K562 (cell line): ENCODE results near the gene EGFL7. TPM values are rescaled to one million over a fixed set of nuclear protein-coding genes. Genes with fewer than 3 reads are reported as not detected.

Experiments
- ATAC-seq: fragments of 200-7000 bp; cut with Tn5 transposase; 3 replicates; pipeline ENCODE4 v1.9.1; 2020; ENCODE audit warnings: moderate library complexity
- BruUV-seq: library from RNA; stranded (reverse); fragments of 400-500 nt; replicated peaks from 2 replicates; lab custom pipeline; 2021; lab: Mats Ljungman, UMichigan
- CTCF ChIA-PET: fragments of 300-600 bp; formaldehyde crosslinking; extraction: SDS; loops from one replicate; lab custom pipeline; 2021; ENCODE audit warnings: low intra/inter-chr PET ratio; lab: Yijun Ruan, JAX
- POLR2A ChIA-PET: fragments of 300-600, 350-650 bp; sonication (Branson Sonifier 250); formaldehyde crosslinking; extraction: SDS; loops from one replicate; lab custom pipeline; 2021; ENCODE audit warnings: antibody characterized with exemption, inconsistent platforms; lab: Yijun Ruan, JAX
- DNase-seq, 4 experiments: peaks; one replicate each; pipeline versions ENCODE4 v3.0.0 to v3.0.0-alpha.2; 2011 to 2018; ENCODE audit warnings: low spot score in 3 of 4, mixed read lengths in 3 of 4; ENCODE audit errors: extremely low read depth in 1 of 4
- FAIRE-seq: peaks from 2 replicates; lab custom pipeline; 2011; peaks lifted over from hg19 to GRCh38; lab: Jason Lieb, UNC
- H2AFZ ChIP-seq: 2 replicates; pipeline ENCODE4 v1.6.0; 2011; ENCODE audit warnings: low read depth, low read length, control low read depth, inconsistent platforms
- H3K27ac ChIP-seq: fragments of 200-600 bp; 3 replicates; pipeline ENCODE4 v1.8.0; 2011; ENCODE audit warnings: low read depth, mild to moderate bottlenecking, control low read depth, inconsistent platforms, low read length, moderate library complexity, mixed read lengths; ENCODE audit errors: extremely low read depth
- H3K27me3 ChIP-seq, 2 experiments: fragments of 300-600 bp in 1 of 2; 2 replicates in 1 of 2; 3 replicates in 1 of 2; pipeline versions ENCODE4 v1.6.0 to v1.8.0; 2011; ENCODE audit warnings: inconsistent platforms in 2 of 2, low read length in 2 of 2, mild to moderate bottlenecking in 1 of 2, mixed read lengths in 1 of 2, moderate library complexity in 1 of 2; ENCODE audit not compliant: control insufficient read depth in 2 of 2, insufficient read depth in 2 of 2
- H3K36me3 ChIP-seq: fragments of 300-600 bp; 3 replicates; pipeline ENCODE4 v1.8.0; 2011; ENCODE audit warnings: mild to moderate bottlenecking, low read length, inconsistent platforms; ENCODE audit not compliant: control insufficient read depth, insufficient read depth
- H3K4me1 ChIP-seq, 2 experiments: fragments of 200-600 bp in 1 of 2; replicated peaks in 1 of 2; 2 replicates in 1 of 2; 3 replicates in 1 of 2; pipeline versions ENCODE4 v1.5.1 to v1.8.0; 2011; ENCODE audit warnings: inconsistent platforms in 2 of 2, low read length in 2 of 2, mild to moderate bottlenecking in 1 of 2, mixed read lengths in 1 of 2, moderate library complexity in 1 of 2; ENCODE audit not compliant: control insufficient read depth in 2 of 2, insufficient read depth in 2 of 2
- H3K4me2 ChIP-seq: 2 replicates; pipeline ENCODE4 v1.6.1; 2011; ENCODE audit warnings: low read length, control low read depth, inconsistent platforms, mixed read lengths; ENCODE audit not compliant: insufficient read depth
- H3K4me3 ChIP-seq: fragments of 200-600 bp; sonication (generic), shearing (Covaris generic); 2 replicates; pipeline ENCODE4 v1.5.1; 2016; ENCODE audit warnings: control low read depth, inconsistent platforms
- H3K79me2 ChIP-seq: fragments of 200-600 bp; 3 replicates; pipeline ENCODE4 v1.8.0; 2011; ENCODE audit warnings: low read length, inconsistent platforms; ENCODE audit not compliant: control insufficient read depth, insufficient read depth
- H3K9ac ChIP-seq, 2 experiments: 2 replicates each; pipeline versions ENCODE4 v1.6.0 to v1.6.1; 2011; ENCODE audit warnings: low read depth in 2 of 2, low read length in 2 of 2, control low read depth in 1 of 2, inconsistent platforms in 1 of 2, mild to moderate bottlenecking in 1 of 2, mixed read lengths in 1 of 2; ENCODE audit not compliant: insufficient read depth in 1 of 2
- H3K9me1 ChIP-seq: one replicate; pipeline ENCODE4 v1.6.0; 2011; ENCODE audit warnings: inconsistent platforms, mild to moderate bottlenecking, low read length, moderate library complexity; ENCODE audit not compliant: control insufficient read depth, insufficient read depth
- H3K9me3 ChIP-seq: replicated peaks from 2 replicates; pipeline ENCODE4 v1.5.1; 2011; ENCODE audit warnings: low read depth, low read length, inconsistent platforms; ENCODE audit not compliant: control insufficient read depth, insufficient read depth
- H4K20me1 ChIP-seq: replicated peaks from 2 replicates; pipeline ENCODE4 v1.6.1; 2011; ENCODE audit warnings: low read length, inconsistent platforms, mixed read lengths; ENCODE audit not compliant: control insufficient read depth, insufficient read depth
- AFF1 ChIP-seq, 2 experiments: fragments of 450-650 bp; IDR thresholded peaks; 2 replicates each; pipeline ENCODE4 v1.6.1; 2018; ENCODE audit warnings: mild to moderate bottlenecking in 2 of 2, low read depth in 1 of 2; ENCODE audit not compliant: partially characterized antibody in 2 of 2
- EGR1 ChIP-seq: fragments of 450-650 bp; conservative IDR thresholded peaks from 2 replicates; pipeline ENCODE4 v1.6.1; 2017; ENCODE audit warnings: mild to moderate bottlenecking
- HDGF ChIP-seq: fragments of 450-650 bp; IDR thresholded peaks from 2 replicates; pipeline ENCODE4 v1.6.1; 2016
- KDM1A ChIP-seq, 2 experiments: fragments of 450-650 bp; IDR thresholded peaks; 2 replicates each; pipeline ENCODE4 v1.6.1; 2016; ENCODE audit warnings: mild to moderate bottlenecking in 2 of 2
- PHF20 ChIP-seq: fragments of 450-650 bp; IDR thresholded peaks from 2 replicates; pipeline ENCODE4 v1.6.1; 2018; ENCODE audit not compliant: partially characterized antibody
- POU5F1 ChIP-seq: fragments of 150-350 bp; IDR thresholded peaks from 2 replicates; pipeline ENCODE4 v1.6.1; 2014; ENCODE audit warnings: borderline replicate concordance, low read length, low read depth, mild to moderate bottlenecking; ENCODE audit not compliant: partially characterized antibody
- ZBTB11 ChIP-seq, 3 experiments: fragments of 200-800 bp in 1 of 3; fragments of 250-450 bp in 1 of 3; fragments of 450-650 bp in 1 of 3; sonication (Bioruptor Pico) in 1 of 3; sonication (Bioruptor generic) in 1 of 3; formaldehyde crosslinking in 1 of 3; IDR thresholded peaks; 2 replicates each; pipeline versions ENCODE4 v1.6.1 to v1.8.0; 2016 to 2022; ENCODE audit warnings: mild to moderate bottlenecking in 2 of 3, missing genetic modification characterization in 2 of 3, missing compliant biosample characterization in 1 of 3, moderate library complexity in 1 of 3
- ZC3H11A ChIP-seq: IDR thresholded peaks from 2 replicates; pipeline ENCODE4 v1.6.1; 2012; ENCODE audit warnings: low read depth, low read length, improper control_type of control experiment
- ZNF444 ChIP-seq: fragments of 250-450 bp; sonication (Bioruptor Pico); IDR thresholded peaks from 2 replicates; pipeline ENCODE4 v1.4.0; 2020; ENCODE audit warnings: mild to moderate bottlenecking, moderate library complexity
- WGBS: fragments of 100-300 bp; shearing (Covaris generic); methylation state at CpG from one replicate; pipeline ENCODE4 v1.1.6; 2016; ENCODE audit warnings: low coverage, mixed read lengths; ENCODE audit not compliant: insufficient coverage; ENCODE audit errors: missing lambda C conversion rate; 5-methylcytosine and 5-hydroxymethylcytosine counted together
- in situ Hi-C: fragments of 300-500 bp; cut with MboI; formaldehyde crosslinking; loops from 4 replicates; pipeline ENCODE4 v1.15.0; 2018; ENCODE audit warnings: inconsistent platforms, mixed read lengths
- intact Hi-C: fragments of 100-400 bp; cut with micrococcal nuclease; formaldehyde crosslinking; loops from 2 replicates; pipeline ENCODE4 v1.14.2; 2022
- polyA plus RNA-seq, 8 experiments: library from polyadenylated mRNA; depleted of rRNA in 4 of 8; stranded (reverse) in 5 of 8; unstranded in 3 of 8; fragments of >200 nt; fragmentation: Nextera tagmentation in 2 of 8; fragmentation: Illumina TruSeq in 1 of 8; extraction: Ambion mirVana in 2 of 8; extraction: Trizol in 1 of 8; gene quantifications; 2 replicates each; pipeline versions ENCODE4 v1.2.1 to v1.2.3, GENCODE V29; 2011 to 2014; ENCODE audit warnings: inconsistent platforms in 1 of 8, missing spikeins in 1 of 8
- total RNA-seq, 7 experiments: library from RNA; depleted of rRNA in 6 of 7; stranded (reverse); fragments of >200 nt in 6 of 7; fragmentation: Illumina TruSeq in 2 of 7; extraction: Trizol in 2 of 7; gene quantifications; 2 replicates each; pipeline versions ENCODE4 v1.2.1 to v1.2.3, GENCODE V29; 2011 to 2021; ENCODE audit warnings: low replicate concordance in 1 of 7

EGFL7 gene
- total and polyA plus RNA-seq, 9 of the 15 experiments (the other 6 are each of a cell fraction or from before 2014, with no cell fraction given), result 1.5 to 286 (median 55.5) TPM

GRCh38 chr9:136697146-136697820 is 34.6 kb downstream of the EGFL7 start:
- POLR2A ChIA-PET, result interaction anchor here (0.6 to 1.9 kb wide), 4 partner anchors 10 to 26 kb away, joined by 3 to 7 read pairs (median 4); partner anchors contain the start of gene AGPAT2
- TF ChIP-seq AFF1 (IDR thresholded peaks at IDR 0.05; ENCODE audit: low read depth in 1 of 2, partially characterized antibody in 2 of 2) (peak in 1 of 2 experiments; percentile 26), ZBTB11 (CRISPR knock-in tag; IDR thresholded peaks at IDR 0.05) (no peak), POU5F1 (no peak), KDM1A (IDR thresholded peaks at IDR 0.05) (peak in 1 of 2 experiments; percentile 94; a peak in 2 of 4 replicates), PHF20 (peak; percentile 19), ZC3H11A (no peak), EGR1 (peak; percentile 43; the same call in 1 of the 2 replicates), ZNF444 (0 out of 2 replicates have a peak, but pooled peaks have one; percentile 50), HDGF (0 out of 2 replicates have a peak, but pooled peaks have one; percentile 30)

More at GRCh38 chr9:136697146-136697820, 34.6 kb downstream of the EGFL7 start:
- H3K9me3 ChIP-seq, result no peaks in the 10 kb centered on the region
- in situ Hi-C loops (no loop called here), intact Hi-C loops (no loop called here)
- 61% methylated on average over 23 of the region's 23 CpGs for WGBS
- FAIRE-seq (no peak), DNase-seq (no peak), ATAC-seq (no peak)
- H3K4me3 ChIP-seq, result no peak overlapping the region
- no peaks in the 10 kb centered on the region for H3K27me3 ChIP-seq
- H3K27ac ChIP-seq, result no peak overlapping the region
- H4K20me1 ChIP-seq, result no peaks in the 10 kb centered on the region
- H3K4me1 ChIP-seq, result peaks cover 15 to 61% of the 10 kb centered on the region in 2 experiments; a peak in 4 of 5 replicates
- H2AFZ ChIP-seq, result no peak overlapping the region; the same call in 1 of the 2 replicates
- CTCF ChIA-PET, result no interaction called here
- no peak overlapping the region for H3K4me2 ChIP-seq
- BruUV-seq, result no TSS peak
- H3K79me2 ChIP-seq, result no peaks in the 10 kb centered on the region
- no peaks in the 10 kb centered on the region for H3K9me1 ChIP-seq
- H3K36me3 ChIP-seq, result no peaks in the 10 kb centered on the region
- H3K9ac ChIP-seq, result peak overlapping the region in 1 of 2 experiments; percentile 18; a peak in 1 of 4 replicates
